ENCODE results near the gene LRRK1. TPM values are rescaled to one million over a fixed set of nuclear protein-coding genes. Genes with fewer than 3 reads are reported as not detected.

LRRK1 gene
- total and polyA plus RNA-seq, 2 of the 13 experiments (the other 11 are each of a cell fraction or from before 2014, with no cell fraction given) = 0.13 to 1.2 TPM

- TF ChIP-seq ATF2 (CRISPR knock-in tag; IDR thresholded peaks at IDR 0.05) (peak; percentile 38; the same call in 1 of the 2 replicates), PREB (CRISPR knock-in tag; IDR thresholded peaks at IDR 0.05) (no peak), PHF8 (CRISPR knock-in tag; IDR thresholded peaks at IDR 0.05) (peak; percentile 63), DZIP1 (CRISPR knock-in tag; IDR thresholded peaks at IDR 0.05) (peak; percentile 24; the same call in 1 of the 2 replicates), DRAP1 (CRISPR knock-in tag; IDR thresholded peaks at IDR 0.05) (0 out of 2 replicates have a peak, but pooled peaks have one; percentile 26), POLR2AphosphoS5 (IDR thresholded peaks at IDR 0.05; ENCODE audit: low read depth, low read length) (peak; percentile 45), ZNF567 (CRISPR knock-in tag; IDR thresholded peaks at IDR 0.05; ENCODE audit: borderline replicate concordance) (peak; percentile 71; the same call in 1 of the 2 replicates), ZNF563 (CRISPR knock-in tag; IDR thresholded peaks at IDR 0.05) (0 out of 2 replicates have a peak, but pooled peaks have one; percentile 36), HNRNPL (IDR thresholded peaks at IDR 0.05; ENCODE audit: low read depth, low read length) (0 out of 2 replicates have a peak, but pooled peaks have one; percentile 26), ZEB1 (IDR thresholded peaks at IDR 0.05; ENCODE audit: insufficient replicate concordance, low read depth) (peak; percentile 77), TFDP2 (CRISPR knock-in tag; IDR thresholded peaks at IDR 0.05) (peak; percentile 65; the same call in 1 of the 2 replicates), HDAC2 (CRISPR knock-in tag; IDR thresholded peaks at IDR 0.05) (0 out of 2 replicates have a peak, but pooled peaks have one; percentile 43), ZBTB20 (CRISPR knock-in tag; IDR thresholded peaks at IDR 0.05; ENCODE audit: borderline replicate concordance, low read depth) (0 out of 2 replicates have a peak, but pooled peaks have one; percentile 47), ARID5B (CRISPR knock-in tag; IDR thresholded peaks at IDR 0.05) (0 out of 2 replicates have a peak, but pooled peaks have one; percentile 33), HDAC1 (CRISPR knock-in tag; IDR thresholded peaks at IDR 0.05) (peak; percentile 49; the same call in 1 of the 2 replicates), ZNF891 (CRISPR knock-in tag; IDR thresholded peaks at IDR 0.05) (0 out of 2 replicates have a peak, but pooled peaks have one; percentile 37)
These were observed 89.3 kb downstream of the LRRK1 start (continued) for GRCh38 chr15:101008158-101009139.
